NCI-H1417 (cell line): ENCODE results near the gene NHERF1.

ENCODE experiments used
- DNase-seq, 3 experiments: peaks; one replicate each; lab custom pipeline; 2025; lab: John Stamatoyannopoulos, UW

Gene NHERF1

DNA sequence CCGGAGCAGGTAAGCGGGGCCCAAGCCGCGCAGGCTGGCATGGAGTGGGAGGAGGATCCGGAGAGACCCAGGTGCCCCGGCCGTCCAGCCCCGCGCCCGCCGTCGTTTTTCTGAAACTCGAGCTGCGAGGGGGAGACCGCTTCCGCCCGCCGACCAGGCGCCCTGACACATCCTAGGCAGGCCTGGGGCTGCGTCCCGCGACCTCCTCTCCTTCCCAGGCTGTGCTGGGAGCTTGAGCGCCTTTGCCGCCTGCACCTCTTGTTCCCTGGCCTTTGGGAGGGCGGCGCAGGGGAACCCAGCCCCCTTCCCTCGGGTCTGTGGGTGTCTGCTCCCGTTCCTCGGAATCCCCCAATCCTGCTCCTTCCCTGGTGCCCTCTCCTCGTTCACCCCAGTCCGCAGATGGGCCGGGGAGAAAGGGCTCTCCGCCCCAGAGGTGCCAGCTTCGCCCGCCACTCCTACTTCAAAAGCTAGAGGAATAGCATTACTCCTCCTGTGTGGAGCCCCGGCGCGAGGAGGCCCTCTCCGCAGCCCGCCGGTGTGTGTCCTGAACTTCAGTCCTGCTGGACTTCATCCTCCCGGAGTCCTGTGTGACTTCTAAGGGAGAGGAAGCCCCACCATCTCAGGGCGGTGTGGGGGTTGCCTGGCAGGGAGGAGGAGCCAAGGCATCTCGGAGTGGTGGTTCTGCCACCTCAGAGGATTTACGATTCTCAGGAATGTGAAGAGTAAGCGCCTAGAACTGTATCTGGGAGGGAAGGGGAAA, 1.0 kb downstream of the NHERF1 start:
- DNase-seq = no peak

DNA sequence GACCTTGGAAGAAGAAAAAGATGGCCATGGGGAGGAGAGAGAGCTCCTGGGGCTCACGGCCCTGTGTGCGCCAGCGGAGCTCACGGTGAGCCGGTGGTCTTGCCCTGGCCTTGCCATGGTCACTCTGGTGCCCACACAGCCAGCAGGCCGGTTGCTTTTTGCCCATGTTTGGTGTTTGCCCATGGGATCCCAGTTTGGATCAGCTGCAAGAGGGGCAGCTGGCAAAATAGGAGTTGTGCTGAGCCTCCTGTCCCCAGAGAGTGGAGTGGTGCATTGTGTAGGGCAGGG, 1.6 kb downstream of the NHERF1 start:
- DNase-seq = no peak

DNA sequence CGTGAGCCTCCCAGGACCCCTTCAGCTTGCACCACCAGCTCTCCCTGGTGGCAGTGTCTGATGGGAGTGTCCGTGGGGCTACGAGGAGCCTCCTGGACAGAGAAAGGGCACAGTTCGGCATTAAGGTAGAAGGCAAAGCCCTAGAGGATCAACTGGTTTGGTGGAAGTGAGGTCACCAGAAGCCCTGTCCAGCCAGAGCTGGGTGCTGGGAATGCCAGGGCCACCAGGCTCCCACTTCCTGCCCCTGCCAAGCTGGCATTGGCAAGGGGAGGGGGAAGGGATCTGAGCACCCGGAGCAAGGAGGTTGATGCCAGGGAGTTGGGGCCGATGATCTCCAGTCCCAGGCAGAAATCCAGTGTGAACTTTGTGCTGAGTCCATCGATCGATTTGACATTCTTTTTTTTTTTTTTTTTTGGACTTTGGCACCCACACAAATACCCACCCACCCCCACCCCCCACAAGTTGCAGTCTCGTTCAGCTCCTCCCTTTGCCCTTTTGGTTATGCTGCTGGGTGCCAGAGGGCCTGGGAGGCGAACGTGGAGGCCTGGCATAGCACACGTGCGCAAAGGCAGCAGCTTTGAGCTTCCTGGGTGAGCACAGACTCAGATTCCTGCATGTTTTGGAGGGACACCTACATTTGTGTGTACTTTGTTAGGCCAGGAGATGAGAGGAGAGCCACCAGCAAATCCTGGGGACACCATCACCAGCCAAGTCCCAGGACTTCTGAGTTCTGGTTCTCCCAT, 2.1 kb downstream of the NHERF1 start:
- no peak for DNase-seq

DNA sequence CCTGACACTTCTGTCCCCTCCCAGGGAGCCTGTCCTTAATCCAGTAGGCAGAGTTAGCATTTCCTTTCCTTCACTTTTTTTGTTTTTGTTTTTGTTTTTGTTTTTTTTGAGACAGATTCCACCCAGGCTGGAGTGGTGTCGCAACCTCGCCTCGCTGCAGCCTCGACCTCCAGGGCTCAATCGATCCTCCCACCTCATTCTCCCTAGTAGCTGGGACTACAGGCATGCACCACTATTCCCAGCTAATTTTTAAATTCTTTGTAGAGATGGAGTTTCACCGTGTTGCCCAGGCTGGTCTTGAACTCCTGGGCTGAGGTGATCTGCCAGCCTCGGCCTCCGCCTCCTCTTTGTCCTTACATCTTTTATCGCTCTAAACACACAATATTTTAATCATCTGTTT, 4.0 kb downstream of the NHERF1 start:
- DNase-seq = no peak

DNA sequence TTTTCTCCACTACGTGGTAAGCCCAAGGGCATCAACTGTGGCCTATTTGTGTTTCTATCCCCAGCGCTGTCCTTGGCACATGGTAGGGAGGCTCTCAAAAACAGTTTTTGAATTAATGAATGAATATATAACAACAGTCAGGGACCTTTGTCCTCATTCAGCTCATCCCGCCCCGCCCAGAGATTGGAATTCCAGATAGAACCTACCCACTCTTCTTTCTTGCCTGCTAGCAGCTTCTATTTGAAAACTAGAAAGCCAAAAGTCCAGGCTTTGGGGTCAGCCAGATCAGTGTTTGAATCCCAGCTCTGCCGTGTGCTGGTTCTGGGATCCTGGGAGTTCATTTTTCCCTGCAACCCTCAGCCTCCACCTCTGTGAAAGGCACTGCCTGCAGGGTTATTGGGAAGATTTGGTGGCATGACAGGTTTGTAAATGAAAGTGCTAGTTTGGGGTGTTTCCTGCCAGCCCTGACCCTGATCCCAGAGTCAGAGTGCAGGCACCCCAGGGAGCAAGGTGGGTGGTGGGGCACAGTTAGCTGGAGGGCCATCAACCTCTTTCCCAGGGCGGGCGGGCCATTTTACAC, 4.5 kb downstream of the NHERF1 start:
- no peak for DNase-seq

DNA sequence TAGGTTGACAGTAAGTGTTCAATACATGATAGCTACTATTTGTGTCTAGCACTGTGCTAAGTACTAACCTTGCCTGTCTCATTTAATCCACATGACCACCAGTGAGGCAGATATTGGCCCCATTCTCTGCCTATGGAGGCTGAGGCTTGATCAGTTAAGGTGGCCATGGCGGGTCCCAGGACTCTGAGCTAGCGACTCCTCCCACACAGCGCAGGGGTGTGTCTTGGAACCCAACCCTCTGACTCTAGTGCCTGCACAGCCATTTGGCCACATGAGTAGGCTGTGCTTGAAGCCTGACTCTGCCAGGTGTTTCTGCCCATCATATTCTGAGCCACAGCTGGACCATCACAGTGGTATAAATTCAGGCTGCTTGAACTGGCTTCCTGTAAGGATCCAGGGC, 6.4 kb downstream of the NHERF1 start:
- peak in 1 of 3 experiments; percentile 38 for DNase-seq

DNA sequence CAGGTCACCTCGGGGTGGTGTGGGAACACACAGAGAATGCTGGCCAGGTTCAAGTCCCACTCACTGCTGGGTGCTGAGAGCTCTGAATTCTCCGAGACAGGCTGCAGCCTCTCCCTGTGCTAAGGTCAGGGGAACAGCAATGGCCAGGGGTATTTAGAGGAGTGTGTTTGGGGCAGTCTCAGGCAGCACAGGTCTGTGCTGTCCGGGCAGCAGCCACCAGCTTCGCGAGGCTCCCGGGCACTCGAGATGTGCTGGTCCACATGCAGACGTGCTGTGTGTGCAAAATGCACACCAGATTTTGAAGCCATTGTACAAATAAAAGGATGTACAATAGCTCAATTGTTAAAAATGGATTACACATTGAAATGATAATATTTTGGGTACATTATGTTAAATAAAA, 7.1 kb downstream of the NHERF1 start:
- DNase-seq = no peak

DNA sequence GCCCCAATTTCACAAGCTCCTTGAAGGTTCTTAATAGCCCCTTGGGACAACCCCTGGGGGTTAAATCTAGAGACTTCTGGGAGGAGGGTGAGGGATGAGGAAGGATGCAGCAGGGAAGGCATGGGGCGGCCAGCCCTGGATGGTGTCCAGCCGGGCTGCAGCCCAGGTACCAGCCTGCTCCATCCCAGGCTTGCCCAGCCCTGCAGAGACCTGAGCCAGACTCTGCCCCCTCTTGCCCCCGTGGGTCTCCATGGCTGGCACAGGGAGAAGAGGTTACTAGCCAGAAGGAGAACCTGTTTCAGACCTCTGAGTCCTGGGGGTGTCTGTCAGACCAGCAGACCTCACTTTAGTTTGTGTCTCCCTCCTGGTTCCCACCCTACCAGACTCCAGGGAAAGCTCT, 8.5 kb downstream of the NHERF1 start:
- DNase-seq = no peak

DNA sequence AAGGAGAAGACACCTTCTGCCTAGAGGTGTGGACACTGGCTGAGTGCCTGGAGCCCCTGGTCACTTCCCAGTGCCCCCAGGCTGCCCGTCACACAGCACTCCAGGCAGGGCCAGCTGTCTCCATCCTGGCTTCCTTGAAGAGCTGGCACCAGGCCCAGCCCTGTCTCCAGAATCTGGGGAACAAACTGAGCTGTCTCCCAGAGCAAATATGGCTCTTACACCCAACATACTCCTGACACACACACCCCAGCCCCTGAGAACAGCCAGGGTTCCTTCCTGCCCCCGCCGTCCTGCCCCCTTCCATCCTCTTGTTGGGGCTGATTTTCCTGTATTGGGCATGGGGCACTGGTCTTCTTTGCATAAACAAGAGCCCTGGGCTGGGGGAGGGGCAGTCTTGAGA, 9.1 kb downstream of the NHERF1 start:
- DNase-seq = no peak

DNA sequence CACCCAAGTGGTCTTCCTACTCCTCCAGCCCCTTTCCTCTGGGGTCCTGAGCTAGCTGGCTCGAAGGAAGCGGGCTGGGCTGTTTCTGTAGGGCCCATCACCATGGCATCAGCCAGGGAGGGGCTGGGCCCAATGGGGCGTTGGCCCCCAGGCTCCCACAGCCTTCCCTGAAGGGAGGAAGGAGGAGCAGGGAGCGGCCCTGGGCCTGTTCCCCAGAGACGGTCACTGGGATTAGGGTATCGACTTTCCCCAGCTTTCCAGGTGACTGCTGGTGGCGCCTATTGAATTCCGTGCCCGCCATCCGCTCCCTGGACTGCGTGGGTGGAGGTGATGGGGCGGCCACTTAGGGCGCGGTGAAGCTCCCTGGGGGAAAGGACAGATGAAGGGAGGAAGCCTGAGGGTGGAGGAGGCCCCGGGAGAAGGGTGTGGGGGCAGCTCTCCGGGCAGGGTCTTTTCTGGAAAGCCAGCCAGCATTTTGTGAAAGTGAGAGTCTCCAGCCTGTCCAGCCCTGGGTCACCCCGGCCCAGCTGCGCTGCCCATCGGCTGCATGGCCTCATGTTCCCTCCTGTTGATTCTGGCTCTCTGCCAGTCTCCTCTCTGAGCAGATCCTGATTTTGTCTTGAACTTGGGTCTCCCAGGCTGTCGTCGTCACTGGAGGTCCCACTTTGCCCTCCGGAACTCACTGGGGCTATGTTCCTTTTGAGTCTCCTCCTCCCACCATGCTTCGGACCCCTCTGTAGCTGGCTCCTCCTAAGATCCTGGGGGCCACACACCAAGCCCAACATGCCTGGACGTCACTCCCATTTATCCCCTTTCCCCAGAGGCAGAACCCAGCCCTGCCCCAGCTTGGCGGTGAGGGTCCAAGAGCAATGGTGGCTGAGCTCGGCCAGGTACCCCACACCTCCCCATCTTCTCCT, 9.8 kb downstream of the NHERF1 start:
- DNase-seq = peak in 1 of 3 experiments; percentile 33

DNA sequence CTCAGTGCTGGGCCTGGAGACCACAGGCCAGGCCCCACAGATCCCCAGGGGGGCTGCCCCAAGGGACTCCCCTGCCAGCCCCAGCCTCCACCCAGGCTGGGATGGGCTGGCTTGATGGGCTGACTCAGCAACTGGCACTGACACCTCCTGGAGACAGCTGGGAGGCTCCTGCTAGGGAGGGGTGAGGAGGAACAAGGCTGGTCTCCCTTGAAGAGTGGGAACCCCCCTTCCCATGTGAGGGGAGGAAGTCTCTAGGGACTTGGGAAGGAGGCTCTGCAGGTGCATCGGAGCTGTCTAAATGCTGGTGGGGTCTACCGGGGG, 10.4 kb downstream of the NHERF1 start:
- DNase-seq = no peak

DNA sequence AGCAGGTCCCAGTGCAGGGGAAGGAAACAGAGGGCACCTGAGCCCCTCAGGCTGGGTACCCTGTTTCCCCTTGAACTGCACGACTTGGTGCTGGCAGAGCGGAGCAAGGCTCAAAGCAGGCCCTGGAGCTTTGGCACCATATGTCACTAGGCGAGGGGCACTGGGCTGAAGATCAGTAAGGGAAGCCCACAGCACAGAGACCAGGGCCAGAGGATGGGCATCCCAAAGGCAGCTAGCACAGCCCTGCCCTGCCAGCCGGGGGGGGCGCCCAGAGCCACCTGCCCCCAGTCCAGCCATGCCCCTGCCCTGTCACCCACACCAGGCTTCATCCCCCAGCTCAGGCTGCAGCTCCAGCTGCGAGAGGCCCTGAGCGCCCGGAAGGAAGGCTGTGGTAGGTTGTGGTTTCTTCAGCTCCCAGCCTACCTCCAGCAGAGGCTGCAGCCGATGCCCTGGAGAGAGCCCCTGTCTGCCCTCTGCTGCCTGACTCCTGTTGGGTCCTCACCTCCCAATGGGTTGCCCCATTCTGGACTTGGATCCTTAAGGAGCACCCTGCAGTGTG, 10.9 kb downstream of the NHERF1 start:
- DNase-seq = no peak

DNA sequence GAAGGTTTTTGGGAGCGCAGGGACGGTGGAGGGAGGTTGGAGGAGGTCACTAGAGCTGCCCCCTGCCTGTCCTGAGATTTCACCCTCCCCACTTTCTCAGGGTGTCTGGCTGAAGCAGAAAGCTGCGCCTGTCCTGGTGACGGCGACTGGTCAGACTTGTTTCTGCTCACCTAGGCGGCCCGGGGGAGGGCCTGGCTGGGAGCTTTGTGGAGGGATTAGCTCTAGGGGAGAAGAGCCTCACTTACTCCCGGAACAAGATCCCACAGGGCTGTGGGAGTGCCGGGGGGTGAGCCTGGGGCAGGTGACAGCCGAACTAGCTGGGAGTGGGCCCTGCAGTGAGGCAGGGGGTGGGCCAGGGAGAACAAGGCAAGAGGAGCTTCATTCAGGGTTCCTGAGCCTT, 11.5 kb downstream of the NHERF1 start:
- no peak for DNase-seq

DNA sequence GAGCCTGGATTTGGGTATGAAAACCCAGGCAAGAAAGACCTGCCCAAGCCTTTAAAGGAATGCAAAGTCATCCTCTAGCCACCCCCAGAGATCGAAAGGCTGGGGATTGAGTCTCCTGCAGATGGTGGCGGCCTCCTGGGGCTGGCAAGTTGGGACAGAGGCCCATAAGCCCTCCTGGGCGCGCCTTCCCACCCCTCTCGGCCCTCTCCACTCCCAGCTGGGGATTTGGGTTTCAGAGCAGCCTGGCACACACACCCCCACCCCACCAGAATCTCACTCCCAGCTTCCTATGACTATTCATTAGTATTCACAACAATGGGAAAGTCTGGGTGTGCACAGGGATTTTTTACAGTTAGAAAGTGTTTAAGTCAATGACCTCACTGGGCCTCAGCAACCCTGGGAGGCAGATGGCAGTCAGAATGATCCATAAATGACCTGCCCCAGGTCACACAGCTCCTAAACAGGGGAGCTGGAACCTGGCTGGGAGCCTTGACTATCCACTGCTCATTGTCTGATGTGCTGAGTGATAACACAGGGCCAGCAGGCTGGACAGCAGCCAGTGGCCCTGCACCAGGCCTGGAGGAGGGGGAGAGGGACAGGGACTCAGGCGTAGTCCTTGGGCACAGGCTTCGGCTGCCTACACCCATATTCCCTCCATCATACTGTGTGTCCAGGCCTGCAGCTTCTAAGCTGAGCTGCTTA, 12.1 kb downstream of the NHERF1 start:
- DNase-seq = no peak

DNA sequence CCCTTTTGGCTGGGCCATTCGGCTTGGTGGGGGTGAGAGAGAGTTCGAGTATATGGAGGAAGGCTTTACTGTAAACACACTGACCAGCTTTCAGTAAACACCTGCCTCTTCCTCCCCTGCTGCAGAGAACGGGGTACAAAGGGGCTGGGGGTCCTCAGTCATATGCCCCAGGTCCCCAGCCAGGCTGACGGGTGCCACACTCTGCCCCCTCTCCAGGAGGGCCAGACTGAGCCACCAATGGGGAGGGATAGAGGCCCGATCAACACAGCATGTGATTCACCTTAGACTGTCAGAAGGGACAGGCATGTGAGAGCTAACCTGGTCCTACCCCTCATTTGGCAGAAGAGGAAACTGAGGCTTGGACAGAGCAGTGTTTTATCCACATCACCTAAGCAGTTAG, 13.0 kb downstream of the NHERF1 start:
- DNase-seq = no peak

DNA sequence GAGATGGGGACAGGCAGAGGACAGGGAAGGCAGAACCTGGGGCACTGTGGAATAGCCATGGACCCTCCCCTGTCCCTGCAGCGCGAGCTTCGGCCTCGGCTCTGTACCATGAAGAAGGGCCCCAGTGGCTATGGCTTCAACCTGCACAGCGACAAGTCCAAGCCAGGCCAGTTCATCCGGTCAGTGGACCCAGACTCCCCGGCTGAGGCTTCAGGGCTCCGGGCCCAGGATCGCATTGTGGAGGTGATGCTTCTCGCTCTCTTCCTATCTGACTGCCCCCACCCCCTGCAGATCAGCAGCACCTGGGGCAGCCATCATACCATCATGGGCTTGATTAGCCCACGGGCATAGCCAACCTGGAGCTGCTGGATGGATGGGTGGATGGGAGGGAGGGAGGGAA, 13.5 kb downstream of the NHERF1 start:
- no peak for DNase-seq

DNA sequence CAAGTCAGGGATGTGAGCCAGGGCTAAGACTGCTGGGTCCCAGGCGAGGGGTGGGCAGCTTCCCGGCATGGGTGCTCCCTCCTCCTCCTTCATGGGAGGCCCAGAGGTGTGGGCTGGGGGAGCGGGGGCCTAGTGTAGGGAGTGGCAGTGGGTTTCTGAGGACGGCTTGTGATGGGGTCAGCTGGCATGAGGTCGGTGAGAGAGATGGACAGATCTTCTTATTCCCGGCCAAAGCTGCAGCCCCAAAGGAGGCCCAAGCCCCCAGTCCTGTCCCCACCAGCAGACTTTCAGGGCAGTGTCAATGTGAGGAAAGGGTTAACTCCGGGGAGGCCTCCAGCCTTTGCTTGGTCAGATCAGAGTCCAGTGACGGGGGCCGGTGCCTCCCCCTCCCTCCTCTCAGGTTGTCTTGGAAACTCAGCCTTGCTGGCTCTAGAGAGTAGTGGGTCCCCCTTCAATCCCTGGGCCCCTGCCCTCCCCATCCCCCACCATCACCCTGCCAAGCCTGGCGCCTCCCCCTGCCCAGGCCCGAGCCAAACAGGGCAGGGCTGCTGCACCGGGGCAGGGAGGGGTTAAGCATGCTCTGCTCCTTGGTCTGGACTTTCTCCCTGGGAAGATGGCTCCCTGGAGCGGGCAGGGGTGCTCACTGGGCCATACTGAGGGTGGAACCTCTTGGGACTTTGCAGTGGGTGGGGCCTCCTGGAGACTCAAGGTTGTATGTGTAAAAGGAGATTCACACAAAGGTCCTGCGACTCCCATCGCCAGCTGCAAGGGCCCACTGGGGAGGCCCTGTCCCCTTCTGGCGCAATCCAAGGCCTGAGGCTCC, 15.3 kb downstream of the NHERF1 start:
- DNase-seq = no peak

DNA sequence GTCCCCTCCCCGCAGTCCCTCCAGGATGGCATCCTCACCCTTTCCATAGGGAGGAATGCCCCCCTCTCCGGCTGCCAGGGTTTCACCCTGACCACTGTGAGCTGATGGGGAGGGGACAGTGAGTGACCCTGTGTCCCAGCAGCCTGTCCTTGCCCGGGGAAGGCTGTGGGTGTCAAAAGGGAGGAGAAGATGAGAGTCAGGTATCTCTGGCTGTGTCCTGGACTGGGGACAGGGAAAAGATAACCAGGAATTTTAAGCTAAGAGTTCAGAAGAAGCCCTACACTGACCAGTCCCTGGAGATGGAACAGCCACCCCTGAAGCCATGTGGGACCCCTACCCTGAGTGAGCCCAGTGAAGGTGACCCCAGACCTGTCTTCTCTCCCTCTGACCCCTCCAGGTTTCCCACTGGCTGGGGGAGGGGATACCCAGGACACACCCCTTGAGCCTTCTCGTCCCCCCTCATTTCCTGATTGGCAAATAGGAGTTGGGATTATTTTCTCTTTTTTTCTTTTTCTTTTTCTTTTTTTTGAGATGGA, 16.4 kb downstream of the NHERF1 start:
- DNase-seq = no peak

DNA sequence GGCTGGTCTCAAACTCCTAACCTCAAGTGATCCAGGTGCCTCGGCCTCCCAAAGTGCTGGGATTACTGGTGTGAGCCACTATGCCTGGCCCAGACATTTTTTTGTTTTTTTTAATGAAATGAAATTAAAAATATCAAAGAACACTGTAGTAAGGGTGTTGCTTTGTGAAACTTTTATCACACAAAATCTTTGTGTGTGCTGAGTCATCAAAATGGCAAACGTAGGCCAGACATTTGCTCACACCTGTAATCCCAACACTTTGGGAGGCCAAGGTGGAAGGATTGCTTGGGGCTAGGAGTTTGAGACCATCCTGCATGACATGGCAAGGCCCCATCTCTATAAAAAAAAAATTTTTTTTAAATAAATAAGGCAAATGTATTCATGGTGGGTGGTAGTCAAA, 18.0 kb downstream of the NHERF1 start:
- DNase-seq = no peak

DNA sequence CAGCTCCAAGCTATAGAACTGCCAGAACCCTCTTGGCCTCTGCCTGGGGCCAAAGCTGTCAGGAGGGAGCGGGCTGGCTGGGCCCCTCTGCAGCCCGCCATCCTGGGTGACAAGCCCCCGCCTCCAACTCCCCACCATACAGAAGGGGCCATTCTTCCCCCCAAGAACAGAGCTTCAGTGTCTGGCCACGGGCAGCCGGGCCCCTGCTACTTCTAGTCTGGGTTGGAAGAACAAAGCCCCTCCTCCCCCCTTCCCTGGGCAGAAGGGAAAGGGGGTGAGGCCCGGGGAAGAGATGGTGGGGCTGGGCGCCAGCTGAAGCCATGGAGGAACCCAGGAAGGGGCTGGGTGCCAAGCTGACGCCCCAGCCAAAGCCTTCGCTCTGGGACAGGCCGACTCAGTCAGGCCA, 18.7 kb downstream of the NHERF1 start:
- no peak for DNase-seq
